Measurements from ENCODE around the gene LAMA5. TPM values are rescaled to one million over a fixed set of nuclear protein-coding genes. Genes with fewer than 3 reads are reported as not detected.
"Not testable (repeated sequence)": the region's sequence is repeated elsewhere in the genome, so short reads cannot be mapped to it uniquely, and the experiment has no call there.

The LAMA5 gene
- total RNA-seq, 2 donors from 2014 or later, result 131 to 183 TPM

DNA sequence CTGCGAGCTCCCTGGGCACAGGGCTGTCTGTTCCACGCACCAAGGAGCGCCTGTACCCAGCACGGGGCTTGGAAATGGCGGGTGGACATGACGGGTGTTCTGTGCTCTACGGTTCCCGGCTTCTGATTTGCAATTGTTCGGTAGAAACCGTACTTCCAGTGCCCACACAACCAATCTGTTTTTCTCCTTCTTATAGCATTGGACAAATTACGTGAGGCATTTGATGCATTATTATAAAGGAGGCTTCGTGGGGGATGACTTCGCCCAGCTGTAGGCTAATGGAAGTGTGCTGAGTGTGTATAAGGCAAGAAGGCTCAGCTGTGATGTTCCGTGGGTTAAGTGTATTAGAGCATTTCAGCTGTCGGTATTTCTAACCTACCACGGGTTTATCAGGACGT, 10.0 kb upstream of the LAMA5 start:
- intact Hi-C loops (cut with DNase I), result no loop called here
- no peak for DNase-seq (ENCODE audit: low spot score)

DNA sequence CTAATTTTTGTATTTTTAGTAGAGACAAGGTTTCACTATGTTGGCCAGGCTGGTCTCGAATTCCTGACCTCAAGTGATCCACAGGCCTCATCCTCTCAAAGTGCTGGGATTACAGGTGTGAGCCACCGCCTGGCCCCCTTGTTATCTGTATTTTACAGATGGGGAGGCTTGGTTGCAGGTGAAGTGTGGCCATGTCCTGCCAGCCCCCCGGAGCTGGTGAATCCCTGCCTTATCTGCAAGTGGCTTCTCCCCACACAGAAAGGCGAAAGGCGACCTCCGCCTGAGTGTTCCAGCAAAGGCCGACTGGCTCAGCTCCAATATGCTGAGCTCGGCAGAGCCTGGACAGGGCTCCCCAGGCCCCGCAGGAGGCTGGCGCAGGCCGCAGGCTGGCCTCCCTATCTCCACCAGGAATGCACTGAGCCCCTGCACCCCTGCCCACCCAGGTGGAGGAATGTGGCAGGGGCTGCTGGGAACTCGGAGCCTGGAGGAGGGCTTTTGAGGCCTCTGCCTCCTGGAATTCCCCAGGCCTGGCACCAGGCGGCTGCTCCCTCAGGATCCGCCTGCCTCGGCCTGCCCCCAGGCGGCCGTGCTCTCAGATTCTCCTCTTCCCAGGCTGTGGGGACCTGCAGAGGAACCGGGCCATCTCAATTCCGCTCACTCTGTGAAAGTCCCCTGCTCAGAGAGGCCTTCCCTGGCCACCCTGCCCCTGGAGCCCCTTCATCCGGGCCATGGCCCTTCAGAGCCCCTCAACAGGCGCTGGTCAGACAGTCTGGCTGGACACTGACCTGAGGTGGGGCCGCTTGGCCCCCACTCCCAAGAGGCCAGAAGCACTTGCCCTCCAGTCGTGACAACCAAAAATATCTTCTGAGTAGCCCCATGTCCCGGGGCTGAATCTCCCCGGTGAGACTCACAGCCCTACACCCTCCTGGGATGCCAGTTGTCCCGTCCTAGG, 9.3 kb upstream of the LAMA5 start:
- DNase-seq (ENCODE audit: low spot score), result no peak
- intact Hi-C loops (cut with DNase I), result no loop called here

DNA sequence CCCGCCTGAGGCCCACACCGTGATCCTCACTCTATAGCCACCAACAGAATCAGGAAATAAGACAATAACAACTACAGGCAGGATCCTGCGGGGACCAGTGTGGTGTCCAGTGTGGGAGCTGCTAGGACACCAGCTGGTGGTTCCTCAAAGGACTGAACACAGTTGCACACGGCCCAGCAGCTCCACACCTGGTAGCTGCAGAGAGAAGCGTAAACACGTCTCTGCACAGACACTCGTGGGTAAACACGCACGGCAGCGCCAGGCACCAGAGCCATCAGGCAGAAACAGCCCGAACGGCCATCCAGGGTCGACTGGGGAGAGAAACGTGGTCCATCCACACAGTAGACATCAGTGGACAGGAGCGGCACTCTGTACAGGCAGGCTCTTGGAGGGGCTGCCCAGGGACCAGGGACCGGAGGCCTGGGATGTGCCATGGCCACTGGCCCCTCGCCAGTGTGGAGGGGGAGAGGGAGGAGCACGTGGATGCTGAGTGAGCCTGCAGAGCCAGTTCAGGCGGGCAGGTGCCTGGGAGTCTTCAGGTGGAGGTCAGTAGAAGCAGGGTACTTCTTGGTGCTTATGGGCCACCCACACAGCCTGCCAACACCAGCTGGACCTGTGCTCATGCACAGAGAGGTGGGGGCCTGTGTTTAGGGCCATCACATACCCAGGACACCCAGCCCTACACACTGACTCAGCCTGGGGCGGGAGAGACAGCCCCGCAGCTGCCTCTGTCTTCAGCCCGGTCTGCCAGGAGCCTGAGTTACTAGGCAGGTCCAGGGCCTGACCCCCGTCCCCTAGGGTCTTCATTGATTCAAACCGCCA, 7.4 kb upstream of the LAMA5 start:
- DNase-seq (ENCODE audit: low spot score), result no peak
- intact Hi-C loops (cut with DNase I), result no loop called here

GRCh38 chr20:62373631-62374179, 6.6 kb upstream of the LAMA5 start:
- DNase-seq (ENCODE audit: low spot score), result not testable (repeated sequence)

DNA sequence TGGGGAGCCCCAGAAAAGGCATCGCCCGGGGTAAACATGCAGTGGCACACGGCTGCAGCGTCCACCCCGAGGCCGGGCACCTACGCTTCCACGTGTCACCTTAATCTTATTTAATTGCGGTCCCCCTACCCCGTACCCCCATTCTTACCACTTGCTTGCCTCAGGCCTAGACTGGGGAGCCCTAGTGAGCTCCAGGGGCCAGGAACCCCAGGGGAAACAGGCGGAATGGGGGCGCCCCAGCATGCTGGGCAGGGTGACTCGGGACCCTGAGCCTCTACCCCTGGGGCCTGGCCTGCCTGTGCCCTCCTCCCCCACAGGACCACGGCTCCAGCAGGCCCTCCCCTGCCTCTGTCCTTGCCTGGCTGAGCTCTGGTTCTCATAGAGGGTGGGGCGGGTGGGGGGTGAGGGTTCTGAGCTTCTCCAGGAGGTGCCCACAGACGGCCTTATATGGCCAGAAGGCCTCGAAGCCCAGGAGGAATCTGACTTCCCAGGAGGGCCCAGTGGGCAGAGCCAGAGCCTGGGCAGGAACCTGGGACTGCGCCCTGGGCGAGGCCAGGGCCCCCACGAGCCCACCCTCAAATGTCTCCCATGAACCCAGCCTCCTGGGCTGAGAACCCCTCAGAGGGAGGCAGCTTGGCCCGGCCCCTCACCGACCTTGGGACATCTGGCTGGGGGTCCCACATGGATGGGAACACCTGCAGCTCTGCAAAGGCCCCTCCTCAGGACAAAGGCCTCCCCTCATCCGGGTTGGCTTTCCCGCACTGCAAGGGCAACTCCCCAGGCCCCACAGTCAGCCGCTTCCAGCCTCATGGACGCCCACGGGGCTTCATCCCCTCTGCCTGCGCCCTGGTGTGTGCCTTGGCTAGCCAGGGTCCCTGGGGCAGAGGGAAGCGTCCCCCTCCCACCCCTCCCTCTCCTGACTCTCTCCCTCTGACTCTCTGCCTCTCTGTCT, 5.2 kb upstream of the LAMA5 start:
- intact Hi-C loops (cut with DNase I), result no loop called here
- no peak for DNase-seq (ENCODE audit: low spot score)

More at GRCh38 chr20:62373631-62374179, 6.6 kb upstream of the LAMA5 start:
- intact Hi-C loops (cut with DNase I), result not testable (repeated sequence)

GRCh38 chr20:62371588-62372041, 4.5 kb upstream of the LAMA5 start:
- intact Hi-C loops (cut with DNase I), result no loop called here
- no peak for DNase-seq (ENCODE audit: low spot score)

GRCh38 chr20:62370807-62371587, 3.9 kb upstream of the LAMA5 start:
- intact Hi-C loops (cut with DNase I), result no loop called here
- no peak for DNase-seq (ENCODE audit: low spot score)

DNA sequence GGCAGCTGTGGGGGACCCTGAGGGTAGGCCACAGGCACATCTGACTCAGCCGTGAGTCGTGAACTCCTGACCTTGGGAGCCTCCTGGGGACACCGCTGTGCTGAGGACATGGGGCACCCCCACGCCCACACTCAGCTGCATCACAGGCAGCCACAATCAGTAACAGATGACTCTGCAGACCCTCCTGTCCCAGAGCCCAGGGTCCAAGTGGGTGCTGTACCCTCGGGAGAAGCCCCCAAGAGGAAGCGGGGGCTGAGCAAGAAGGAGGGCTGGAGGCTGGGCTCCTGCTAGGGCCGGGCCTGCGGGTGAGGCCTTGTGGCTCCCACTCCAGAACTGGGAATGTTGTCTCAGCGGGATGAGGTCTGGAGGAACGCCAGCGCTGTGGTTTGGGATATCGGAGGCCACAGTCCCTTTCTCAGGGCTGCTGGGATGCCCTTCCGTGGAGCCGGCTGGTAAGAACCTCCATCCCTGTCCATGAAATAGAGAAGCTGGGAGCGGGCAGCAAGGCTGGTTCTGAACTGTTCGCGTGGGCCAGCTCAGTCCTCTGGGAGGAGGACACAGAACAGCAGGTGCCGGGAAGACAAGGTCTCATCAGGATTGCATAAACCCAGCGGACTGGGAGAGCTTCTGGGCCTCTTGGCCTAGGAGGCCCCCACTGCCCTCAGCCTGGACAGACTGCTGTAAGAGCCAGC, 3.1 kb upstream of the LAMA5 start:
- intact Hi-C loops (cut with DNase I), result no loop called here
- no peak for DNase-seq (ENCODE audit: low spot score)

DNA sequence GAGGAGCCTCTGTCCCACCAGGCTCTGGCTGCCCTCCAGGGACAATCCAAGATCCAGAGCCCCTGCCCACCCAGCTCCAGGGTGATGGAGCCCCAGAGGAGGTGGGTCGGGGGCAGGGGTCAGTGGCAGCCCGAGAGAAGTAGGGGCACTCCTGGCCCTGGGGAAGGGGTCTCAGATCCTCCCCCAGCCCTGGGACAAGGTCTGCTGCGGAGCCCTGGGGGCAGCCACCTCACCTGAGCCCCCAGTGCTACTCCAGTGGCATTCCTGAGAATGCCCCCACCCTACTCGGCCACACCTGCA, 2.7 kb upstream of the LAMA5 start:
- no peak for DNase-seq (ENCODE audit: low spot score)
- intact Hi-C loops (cut with DNase I), result loop anchor here in 1 of 2 donors (10.0 kb wide), 1 partner anchor 55 kb away; no protein-coding TSS in a partner anchor

DNA sequence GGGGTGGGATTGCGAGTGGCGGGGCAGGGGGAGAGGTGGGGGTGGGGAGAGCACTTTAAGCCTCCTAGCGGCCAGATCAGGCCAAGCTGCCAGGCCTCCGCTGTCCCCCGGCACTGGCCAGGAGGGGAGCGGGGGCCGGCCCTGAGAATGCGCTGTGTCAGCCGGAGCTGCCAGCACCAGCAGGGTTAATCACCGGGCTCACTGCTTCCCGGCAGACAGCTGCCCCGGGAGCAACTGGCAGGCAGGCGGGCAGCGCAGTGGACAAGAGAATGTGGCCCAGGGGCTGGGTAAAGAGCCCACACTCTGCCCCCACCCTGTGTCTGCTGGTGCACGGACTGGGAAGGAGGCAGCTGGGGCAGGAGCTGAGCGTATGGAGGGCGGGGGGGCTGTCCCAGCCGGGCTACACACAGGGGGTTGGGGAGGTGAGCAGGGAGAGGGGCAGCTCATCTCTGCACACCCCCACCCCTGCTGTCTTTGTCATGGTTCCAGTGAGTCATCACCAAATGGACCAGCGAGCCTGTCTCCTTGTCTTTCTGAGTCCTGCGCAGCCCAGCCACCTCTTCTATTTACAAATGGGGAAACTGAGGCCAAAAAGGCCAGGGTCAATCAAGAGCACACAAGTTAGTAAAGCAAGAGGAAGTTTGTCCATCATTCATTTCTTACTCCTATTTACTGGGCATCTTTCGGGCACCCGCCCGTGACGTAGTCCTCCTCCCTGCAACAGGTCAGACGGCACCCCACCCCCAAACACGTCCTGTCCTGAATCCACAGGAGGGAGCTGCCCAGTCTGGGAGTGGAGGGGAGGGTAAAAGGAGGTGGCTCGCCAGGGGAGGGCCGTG, 2.1 kb upstream of the LAMA5 start:
- no peak for DNase-seq (ENCODE audit: low spot score)
- intact Hi-C loops (cut with DNase I), result loop anchor here in 1 of 2 donors (10.0 kb wide), 1 partner anchor 54 kb away; no protein-coding TSS in a partner anchor

DNA sequence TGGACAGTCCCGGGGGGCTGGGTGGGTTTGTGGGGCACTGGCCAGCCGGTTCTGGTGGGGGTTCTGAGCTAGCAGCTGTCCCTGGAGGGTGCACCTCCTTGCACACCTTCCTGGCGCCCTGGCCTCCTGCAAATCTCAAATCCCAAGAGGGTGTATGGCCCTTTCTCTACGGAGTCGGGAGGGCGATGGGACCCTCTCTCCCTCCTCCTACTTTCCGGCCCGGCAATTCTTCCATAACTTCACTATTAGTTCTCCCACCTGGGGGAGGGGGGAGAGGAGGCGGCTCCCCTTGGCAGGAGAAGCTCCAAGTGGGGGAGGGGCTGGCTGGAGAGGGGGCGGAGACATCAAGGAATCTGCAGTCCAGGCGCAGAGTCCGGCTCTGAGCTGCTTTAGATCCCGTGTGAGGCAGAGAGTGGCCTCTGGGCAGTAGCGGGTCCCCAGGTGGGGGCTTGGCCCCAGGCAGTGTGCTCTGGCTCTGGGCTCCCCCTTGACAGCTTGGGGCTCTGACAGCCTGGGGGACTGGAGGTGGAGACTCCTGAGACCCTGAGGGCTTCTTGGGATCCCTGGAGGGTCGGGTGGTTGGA, 1.4 kb upstream of the LAMA5 start:
- DNase-seq (ENCODE audit: low spot score), result no peak

DNA sequence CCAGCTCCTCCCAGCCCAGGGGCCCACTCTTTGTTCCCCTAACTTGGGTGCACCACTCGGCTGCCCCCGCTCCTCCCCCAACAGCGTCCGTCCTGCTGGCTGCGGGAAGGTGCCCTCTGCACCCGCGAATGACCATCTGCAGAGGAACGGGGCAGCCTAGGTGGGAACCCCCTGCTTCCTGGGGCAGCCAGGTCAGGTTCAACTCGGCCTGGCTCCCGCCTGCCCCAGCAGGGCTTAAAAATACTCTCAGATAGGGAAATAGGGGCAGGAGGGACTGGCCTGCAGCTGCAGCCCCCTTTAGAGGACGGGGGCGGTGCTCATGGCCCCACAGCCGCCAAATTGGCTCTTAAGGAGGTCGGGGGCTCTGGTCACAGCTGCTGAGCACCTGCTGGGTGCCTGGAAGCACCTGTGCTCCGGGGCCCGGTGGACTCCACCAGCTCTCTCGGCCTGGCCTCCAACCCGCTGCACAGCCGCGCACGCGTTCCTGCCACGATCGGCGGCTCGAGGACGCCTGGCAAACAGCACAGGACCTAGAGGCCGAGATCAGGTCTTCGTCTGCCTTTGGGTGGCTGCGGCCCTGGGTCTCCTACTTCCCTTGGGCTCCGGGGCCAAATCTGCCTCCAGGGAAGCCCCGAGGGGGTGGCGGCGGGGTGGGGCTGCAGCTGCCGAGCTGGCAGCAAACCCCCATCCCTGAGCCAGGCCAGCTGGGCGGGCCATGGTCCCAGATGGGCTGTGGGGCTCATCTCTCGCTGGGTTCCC, 700 bp upstream of the LAMA5 start:
- no peak for DNase-seq (ENCODE audit: low spot score)
- intact Hi-C loops (cut with DNase I), result loop anchor here in 1 of 2 donors (10.0 kb wide), 1 partner anchor 53 kb away; no protein-coding TSS in a partner anchor

More for the DNA sequence above, 1.4 kb upstream of the LAMA5 start:
- intact Hi-C loops (cut with DNase I), result loop anchor here in 1 of 2 donors (10.0 kb wide), 1 partner anchor 54 kb away; no protein-coding TSS in a partner anchor

- intact Hi-C loops (cut with DNase I), result loop anchor here in 1 of 2 donors (10.0 kb wide), 1 partner anchor 52 kb away; no protein-coding TSS in a partner anchor
- no peak for DNase-seq (ENCODE audit: low spot score)
These were observed 559 bp downstream of the LAMA5 start for GRCh38 chr20:62366370-62367135.

GRCh38 chr20:62365814-62366369, 1.2 kb downstream of the LAMA5 start:
- no peak for DNase-seq (ENCODE audit: low spot score)
- intact Hi-C loops (cut with DNase I), result loop anchor here in 1 of 2 donors (10.0 kb wide), 1 partner anchor 51 kb away; no protein-coding TSS in a partner anchor

Measured in posterior vena cava (tissue), 2 donors.